DMS53 (cell line): ENCODE measurements around the gene FAM76B.
"Not testable (repeated sequence)": the region's sequence is repeated elsewhere in the genome, so short reads cannot be mapped to it uniquely, and the experiment has no call there.

Experiments used
- DNase-seq: peaks from one replicate; lab custom pipeline; 2025; lab: John Stamatoyannopoulos, UW

The FAM76B gene

DNA sequence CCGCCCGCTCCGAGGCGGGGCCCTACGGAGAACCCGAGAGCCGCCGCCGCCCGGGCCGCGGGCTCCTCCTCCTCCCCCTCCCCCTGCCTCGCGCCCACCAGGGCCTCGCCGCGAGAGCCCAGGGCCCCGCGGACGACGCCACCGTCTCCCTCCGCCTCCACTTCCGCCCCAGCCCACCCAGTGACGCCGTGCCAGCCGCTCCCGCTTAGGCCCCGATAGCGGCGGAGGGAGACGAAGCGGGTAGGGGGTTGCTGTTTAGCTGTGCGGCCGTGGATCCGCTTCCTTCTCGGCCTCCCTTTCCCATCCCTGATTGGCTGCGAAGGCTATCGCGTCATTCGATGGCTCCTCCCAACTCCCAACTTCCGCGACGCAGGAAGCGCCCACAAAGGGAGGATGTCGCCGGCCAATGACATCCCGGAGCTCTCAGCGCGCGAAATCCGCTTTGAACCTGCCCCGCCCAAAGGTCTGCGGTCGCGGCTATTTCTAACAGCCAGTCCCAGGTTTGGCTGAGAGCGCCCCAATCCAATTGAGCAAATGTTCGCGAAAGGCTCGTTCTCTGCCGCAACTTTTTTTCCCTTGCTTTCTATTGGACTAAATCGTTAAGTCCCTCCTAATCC is at the start of gene FAM76B:
TSS of gene FAM76B (minus strand) at position 277 of the 617 bp plus-strand sequence. CDS start 304 bp downstream, outside the sequence.
- DNase-seq, result peak; percentile 100

DNA sequence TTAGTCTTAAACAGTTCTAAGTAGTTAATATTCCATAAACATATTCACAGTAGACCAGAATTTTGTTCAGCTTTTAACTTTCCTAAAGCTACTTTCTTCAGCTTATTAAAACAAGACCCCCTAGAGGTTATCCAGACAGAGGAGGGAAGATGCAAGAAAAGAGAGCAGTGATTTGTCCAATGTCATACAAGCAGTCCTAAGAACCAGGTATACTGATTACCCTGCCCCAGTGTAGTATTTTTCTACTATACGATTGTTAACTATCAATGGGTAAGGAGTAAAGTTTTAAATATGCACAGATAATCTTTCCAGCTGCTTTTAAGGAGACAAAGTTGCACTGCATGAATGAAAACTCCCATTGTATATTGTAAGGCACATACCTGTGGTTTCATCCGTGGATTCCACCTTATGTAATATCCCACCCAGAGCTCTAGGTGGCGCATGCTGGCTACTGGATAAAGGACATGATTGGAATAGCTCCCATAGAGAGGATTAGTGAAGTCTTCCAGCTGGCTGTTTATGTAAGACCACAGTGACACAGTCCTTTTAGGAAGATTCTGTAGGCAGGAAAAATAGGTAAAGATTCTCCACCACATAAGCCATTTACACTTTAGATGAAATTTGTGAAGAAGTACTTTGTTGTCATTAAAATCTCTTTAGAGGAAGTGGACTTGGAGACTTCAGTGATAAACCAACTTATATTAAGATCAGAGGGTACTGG is 46.3 kb upstream of the FAM76B start:
- DNase-seq, result peak; percentile 91

DNA sequence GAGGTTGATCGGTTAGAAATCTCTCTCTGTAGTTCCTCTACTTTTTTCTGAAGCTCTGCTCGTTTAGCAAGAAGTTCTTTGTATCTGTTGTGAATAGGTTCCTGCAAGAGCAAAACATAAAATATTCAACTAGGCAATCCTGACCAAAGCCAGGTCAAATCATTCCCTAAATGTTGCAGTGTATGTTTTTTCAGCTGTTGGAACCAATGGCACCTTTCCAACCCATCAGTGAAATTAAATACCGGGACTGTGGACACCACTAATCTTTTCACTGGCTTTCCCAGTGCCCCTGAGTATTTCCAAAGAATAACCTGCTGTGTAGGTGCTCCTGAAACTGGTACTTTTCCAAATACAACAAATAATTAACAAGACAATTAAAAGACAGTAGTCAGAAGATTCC is 45.8 kb upstream of the FAM76B start:
- no peak for DNase-seq

DNA sequence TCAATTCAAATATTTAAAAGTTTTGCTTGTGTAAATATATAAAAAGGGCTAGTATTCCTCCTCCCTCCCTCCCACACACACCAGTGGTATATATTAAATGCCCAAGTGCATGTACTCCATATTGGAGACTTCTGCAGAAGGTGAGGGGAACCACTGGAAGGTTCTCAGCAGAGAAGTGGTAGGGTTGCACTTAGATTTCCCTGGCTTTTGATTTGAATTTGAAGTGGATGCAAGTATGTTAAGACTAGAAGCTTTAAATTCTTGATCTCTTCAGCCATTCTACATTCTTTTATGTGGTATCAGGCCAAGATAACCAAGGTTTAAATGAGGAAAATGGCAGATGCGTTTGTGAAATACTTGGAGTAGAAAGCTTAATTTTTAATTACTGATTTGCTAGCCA is 43.8 kb upstream of the FAM76B start:
- DNase-seq, result no peak

DNA sequence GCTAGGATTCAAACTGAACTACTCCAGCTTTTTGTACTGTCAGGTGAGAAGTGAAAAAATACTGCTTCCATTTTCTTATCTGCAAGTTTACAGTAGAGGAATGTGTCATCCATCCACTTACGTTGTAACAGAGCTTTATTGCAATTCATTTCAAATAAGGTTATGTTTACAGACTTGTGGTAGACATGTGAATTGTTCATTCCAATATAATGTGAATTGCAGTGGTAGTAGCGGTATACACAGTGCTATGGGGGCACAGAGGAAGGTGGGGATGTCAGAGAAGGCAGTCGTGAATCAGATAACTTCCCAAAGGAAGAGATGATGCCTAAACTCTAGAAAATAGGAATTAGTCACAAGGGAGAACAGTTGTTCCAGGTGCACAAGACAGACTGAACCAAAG is 43.2 kb upstream of the FAM76B start:
- DNase-seq, result no peak

DNA sequence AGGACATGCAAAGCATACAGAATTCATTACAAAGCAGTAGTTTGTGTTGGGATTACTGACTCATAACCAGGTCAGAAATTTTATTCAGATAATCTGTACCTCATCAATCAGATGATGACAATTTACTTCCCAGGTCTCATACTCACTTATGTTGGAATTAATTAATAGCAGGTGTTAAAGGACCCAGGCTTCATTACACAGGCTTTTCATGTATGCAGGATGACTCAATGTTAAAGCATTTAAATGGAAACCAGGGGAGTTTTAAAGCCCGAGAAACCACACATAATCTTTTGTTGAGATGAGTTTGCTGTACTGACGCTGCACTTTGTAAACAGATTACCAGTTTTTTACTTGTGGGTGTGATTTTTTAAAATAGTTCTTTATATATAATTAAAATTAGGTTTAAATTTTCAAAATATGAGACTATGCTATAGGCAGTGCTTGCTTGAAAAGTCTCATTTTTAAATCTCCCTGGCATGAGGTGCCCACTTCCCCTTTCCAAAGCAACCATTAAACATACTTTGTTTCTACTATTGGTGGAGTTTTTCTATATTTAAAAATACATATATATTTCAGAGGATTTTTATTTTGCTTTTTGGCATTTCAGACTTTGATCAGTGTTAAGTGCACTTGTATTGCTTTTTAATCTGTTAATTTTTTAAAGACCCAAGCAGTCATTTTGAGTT is 41.8 kb upstream of the FAM76B start:
- no peak for DNase-seq

DNA sequence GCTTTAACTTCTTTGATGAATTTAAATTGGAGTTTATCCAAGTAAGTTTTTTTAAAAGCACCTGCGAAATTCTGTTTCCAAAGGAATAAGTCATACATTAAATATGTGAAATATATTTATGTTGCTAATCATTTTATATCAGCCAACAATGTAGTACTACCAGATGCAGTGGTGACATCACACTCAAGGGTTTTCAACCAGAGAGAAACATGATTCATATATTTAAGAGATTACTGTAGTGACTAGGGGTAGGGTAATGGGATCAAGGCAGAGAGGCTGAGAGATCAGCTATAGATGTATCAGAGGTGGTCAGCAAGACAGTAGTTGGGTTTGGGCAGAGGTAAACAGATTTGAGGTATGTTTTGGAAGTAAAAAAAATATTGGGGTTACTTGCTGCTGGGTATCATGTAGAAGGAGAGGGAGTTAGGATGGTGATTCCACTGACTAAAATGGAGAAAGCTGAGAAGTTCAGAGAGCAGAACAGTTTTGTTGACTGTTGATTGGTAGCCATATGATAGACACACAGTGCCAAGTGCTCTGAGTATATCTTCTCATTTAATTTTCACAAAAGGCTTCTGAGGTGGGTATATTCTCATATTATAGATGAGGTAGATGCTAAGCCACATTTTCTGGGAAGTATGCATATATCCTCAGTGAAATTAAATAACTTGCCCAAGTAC is 40.1 kb upstream of the FAM76B start:
- DNase-seq, result no peak

DNA sequence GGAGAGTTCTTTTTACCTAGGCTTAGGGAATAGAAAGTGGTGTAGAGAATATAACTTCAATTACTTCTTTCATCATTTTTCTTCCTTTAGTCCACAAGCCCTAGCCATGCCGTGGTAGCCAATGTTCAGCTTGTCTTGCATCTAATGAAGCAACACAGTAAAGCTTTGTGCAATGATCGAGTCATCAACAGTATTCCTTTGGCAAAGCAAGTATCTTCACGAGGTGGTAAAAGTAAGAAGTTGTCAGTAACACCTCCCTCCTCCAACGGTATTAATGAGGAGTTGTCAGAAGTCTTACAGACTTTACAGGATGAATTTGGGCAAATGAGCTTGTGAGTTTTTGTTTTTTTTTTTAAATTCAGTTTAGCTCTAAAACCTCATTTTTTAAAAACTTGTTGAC is 38.1 kb upstream of the FAM76B start:
- no peak for DNase-seq

DNA sequence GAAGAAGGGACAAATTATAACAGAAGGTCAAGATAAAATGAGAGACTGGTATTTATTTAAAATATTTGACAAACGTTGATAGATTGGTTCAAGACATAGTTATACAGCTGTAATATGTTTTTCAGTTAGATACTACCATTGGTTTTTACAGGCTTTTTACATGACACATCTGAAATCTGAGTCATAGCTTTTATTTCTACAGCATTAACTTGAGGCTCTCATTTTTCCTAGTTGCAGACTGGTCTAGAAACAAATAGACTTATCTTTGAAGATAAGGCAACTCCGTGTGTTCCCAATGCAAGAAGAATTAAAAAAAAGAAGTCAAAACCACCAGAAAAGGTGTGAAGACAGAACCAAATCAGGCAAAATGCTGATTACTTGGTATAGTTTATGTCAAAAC is 32.1 kb upstream of the FAM76B start:
- no peak for DNase-seq

DNA sequence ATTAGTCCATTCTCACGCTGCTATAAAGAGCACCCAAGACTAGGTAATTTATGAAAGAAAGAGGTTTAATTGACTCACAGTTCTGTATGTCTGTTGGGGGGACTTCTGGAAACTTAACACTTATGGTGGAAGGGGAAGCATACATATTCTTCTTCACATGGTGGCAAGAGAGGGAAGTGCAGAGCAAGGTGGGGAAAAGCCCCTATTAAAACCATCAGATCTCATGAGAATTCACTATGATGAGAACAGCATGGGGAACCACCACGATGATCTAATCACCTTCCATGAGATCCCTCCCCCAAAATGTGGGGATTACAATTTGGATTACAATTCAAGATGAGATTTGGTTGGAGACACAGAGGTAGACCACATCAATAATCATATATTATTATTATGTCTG is 26.5 kb upstream of the FAM76B start:
- DNase-seq, result no peak

DNA sequence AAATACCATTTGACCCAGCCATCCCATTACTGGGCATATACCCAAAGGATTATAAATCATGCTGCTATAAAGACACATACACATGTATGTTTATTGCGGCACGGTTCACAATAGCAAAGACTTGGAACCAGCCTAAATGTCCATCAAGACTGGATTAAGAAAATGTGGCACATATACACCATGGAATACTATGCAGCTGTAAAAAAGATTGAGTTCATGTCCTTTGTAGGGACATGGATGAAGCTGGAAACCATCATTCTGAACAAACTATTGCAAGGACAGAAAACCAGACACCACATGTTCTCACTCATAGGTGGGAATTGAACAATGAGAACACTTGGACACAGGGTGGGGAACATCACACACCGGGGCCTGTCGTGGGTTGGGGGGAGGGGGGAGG is 21.5 kb upstream of the FAM76B start:
- DNase-seq, result not testable (repeated sequence)

DNA sequence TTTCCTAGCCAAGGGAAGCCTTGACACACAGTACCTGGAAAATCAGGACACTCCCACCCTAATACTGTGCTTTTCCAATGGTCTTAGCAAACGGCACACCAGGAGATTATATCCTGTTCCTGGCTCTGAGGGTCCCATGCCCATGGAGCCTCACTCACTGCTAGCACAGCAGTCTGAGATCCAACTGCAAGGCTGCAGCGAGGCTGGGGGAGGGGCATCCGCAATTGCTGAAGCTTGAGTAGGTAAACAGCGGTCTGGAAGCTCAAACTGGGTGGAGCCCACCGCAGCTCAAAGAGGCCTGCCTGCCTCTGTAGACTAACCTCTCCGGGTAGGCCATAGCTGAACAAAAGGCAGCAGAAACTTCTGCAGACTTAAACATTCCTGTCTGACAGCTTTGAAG is 16.9 kb upstream of the FAM76B start:
- not testable (repeated sequence) for DNase-seq

DNA sequence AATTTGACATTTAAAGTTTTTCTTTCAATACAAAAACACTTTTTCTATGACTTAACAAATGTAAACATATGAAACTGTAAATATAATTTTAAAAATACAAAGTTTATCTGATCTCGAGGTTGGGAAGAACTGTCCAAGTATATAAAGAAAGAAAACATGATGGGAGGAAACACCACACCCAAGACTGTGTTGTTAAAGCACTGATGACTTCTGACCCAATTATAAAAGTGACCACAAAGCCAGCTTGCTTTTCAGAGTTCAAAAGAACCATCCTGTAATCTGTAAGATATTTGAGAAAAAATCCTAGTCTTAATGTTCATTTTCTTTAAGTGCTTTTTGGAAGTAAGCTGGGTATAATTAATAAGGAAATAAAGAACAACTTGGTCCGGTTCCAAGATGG is 16.3 kb upstream of the FAM76B start:
- no peak for DNase-seq

DNA sequence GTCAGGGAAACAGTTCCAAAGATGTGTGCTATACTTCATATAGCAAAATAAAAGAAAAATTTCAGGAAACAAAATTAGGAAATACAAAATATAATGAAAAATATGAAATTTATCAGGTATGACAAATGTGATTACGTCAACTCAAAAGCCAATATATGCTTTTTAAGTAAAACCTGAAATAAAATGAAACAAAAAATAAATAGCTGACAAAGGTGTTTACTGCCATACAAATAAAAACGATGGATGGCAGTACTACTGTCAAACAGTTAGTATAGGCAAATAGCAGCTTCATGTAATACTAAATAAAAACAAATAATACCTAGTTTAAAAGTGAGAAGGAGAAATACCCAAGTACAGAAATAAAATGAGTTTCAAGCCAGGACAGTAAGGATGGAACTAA is 14.4 kb upstream of the FAM76B start:
- no peak for DNase-seq

DNA sequence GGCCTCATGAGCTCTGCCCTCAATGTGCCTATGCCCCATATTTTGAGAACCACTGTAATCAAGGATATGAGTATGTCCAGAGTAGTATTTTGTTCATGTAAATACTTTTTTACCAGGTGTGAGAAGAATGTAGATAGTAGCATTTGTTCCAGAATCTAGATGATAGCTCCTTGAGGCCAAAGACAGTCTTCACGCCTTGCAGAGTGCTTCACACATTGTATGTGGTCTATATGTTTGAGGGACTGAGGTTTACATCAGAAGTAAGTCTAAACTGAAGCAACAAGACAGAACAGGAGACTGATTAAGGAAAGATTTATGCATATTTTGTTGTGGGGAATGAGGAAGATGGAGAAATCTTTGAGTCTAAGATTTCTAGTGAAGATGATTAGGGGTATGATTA is 13.2 kb upstream of the FAM76B start:
- DNase-seq, result no peak

DNA sequence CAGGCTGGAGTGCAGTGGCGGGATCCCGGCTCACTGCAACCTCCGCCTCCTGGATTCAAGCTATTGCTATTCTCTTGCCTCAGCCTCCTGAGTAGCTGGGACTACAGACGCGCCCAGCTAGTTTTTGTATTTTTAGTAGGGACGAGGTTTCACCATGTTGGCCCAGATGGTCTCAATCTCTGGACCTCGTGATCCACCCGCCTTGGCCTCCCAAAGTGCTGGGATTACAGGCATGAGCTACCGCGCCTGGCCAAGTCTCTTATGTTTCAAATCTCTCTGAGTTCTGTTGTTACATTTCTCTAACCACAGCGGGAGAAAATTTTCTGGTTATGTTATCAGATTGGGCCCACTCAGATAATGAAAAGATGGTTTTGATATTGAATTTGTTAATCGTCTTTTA is 10.9 kb upstream of the FAM76B start:
- no peak for DNase-seq

DNA sequence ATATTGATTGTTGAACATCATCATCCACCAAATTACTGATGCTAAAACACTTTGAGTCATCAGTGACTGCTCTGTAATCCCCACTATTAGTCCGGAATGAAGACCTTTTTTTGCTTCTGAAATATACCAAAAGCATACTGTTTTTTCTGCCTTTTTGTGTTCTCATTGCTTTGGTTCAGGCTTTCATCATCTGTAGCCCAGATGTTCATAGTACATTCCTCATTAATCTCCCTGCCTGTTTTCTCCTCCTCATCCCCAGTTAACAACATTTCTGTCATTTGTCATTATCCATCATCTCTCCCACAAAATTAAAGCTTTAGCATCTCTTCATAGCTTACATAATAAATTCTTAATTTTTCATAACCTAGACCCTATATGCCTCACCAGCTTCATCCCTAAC is 10.0 kb upstream of the FAM76B start:
- DNase-seq, result no peak

DNA sequence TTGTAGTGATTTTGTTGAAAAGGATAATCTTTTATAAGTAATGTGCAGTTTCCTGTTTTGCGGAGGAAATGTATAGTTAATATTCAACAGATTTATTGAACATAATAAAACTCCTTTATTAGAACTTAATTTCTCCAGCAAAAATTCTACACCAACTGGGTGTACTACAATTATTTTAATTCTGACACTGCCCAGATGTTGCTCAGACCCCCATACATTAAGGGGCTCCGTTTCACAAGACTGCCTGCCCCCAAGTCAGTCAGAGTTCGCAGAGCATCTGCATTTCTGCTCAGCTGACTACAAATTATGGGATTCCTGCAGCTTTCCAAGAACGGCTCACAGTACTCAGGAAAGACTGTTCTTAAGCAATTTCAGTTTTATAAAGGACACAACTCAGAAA is 6.9 kb upstream of the FAM76B start:
- no peak for DNase-seq

DNA sequence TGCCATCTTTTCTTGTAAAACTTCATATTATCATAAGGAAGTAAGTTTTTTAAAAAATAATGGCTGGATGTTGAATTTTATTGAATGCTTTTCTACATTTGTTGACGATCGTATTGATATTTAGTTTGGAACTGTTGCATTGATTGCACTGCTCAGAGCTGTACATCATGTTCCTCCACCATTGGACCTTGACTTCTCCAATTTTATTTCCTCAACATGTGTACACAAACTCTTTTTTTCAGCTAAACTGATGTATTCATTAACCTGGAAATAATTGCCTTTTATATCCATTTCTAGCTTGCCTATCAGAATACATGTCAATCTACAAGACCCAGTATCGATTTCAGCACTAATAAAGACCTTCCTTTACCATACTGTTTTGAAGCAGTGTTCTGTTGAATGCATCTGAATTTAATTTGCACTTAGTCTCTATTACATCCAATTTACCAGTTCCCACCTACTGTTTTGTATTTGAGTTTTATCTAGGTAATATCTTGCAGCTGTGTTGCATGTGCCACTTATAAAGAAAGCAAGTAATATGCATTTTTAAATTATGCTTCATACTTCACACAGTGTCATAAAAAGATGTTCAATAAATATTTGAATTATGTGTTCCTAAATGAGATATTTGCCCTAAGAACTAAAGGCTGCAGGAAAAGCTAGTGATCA is 6.2 kb upstream of the FAM76B start:
- DNase-seq, result no peak

DNA sequence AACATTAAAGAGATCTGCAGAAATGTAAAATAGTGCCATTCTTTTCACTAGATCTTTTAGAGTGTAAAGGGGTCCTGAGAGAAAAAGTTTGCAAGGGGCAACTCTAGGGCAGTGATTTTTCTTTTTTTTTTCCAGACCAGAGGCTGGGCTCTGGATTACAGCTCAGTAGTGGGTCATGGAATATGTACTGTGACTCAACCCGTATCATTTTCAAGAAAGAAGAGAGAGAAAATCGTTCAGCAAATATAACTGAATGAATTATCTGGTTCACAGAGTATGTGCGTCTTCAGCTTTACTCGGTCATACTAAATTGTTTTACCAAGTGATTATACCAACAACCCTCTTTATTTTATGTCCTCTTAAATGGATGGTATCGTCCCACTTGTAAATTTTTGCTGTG is 4.5 kb upstream of the FAM76B start:
- DNase-seq, result no peak

DNA sequence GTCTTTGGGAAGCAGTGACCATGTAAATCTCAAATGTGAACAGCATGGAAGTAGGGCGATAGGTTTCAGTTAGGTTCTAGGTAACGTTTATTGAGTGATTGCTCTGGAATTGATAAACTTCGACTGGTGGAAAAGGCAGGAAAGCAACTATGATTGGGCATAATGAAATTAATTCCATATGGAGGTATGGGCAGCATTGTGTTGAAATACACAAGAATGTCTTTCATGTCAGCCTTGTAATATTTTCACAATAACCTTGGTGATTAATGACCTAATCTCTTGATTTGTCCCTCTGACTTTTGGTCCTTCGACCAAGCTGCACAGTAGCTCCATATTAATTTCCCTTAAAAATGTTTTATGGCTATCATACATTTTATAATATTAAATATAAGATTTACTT is 3.5 kb upstream of the FAM76B start:
- no peak for DNase-seq

DNA sequence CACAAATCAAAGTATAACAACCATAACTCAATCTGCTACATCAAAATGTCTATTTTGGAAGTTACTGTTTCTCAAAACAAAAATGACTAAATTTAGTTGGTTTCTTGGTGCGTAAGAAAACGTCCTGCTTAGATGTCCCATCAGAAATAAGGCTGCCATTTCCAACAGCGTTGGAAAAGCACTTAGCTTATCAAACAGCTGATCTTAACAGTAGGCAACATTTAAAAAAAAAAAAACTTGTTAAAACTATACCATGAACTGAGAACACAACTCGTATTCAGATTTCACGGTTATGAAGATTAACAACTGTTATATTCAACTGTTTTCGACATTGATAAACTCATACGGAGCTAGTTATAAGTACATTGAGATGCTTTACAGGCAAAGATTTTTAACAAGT is 3.1 kb upstream of the FAM76B start:
- no peak for DNase-seq
